ENCODE results near the gene ABLIM1. TPM values are rescaled to one million over a fixed set of nuclear protein-coding genes. Genes with fewer than 3 reads are reported as not detected.

Gene ABLIM1
- total RNA-seq, 4 donors from 2014 or later: 84.7 to 203 (median 150) TPM

DNA sequence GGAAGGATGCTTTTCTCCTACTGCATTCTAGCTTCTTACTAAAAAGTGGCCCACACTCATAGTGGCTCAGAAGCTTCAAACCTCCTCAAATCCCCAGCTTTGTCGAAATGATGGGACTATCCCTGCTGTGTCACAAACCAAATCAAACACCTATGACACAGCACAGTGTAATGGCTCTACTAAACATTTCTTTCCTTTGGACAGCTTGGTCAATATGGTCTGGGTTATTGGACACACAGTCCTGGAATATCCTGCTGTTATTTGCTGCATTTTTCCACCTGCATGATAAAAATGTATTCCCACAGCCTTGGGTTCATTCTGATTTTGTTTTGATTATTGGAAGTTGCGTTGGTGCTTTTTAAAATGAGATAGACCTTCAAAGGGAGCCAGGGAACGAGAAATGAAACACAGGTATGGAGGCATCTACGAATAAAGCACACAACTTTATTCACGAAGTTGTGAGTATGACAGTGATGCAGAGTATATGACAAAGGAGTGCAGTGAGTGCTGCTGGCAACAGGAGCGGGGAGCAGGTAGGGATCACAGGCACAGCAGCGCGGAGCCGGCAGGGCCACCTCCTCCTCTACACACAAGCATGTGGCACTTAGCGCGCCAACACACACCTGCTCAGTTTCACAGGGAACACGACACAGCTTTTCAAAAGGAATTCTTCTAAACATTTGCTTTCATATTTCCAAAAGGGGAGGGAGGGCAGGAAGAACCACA, 227.2 kb downstream of the ABLIM1 start:
- Histone ChIP-seq H3K36me3 (peaks cover 0 to 17% of the 10 kb centered on the region in 2 donors), H3K27me3 (no peaks in the 10 kb centered on the region), H3K4me3 (no peak overlapping the region), H3K27ac (no peak overlapping the region), H3K9me3 (no peaks in the 10 kb centered on the region), H3K4me1 (no peaks in the 10 kb centered on the region)
- no peak for DNase-seq
- TF ChIP-seq POLR2A (IDR thresholded peaks at IDR 0.05): no peak
- TF ChIP-seq, protein P1, sequence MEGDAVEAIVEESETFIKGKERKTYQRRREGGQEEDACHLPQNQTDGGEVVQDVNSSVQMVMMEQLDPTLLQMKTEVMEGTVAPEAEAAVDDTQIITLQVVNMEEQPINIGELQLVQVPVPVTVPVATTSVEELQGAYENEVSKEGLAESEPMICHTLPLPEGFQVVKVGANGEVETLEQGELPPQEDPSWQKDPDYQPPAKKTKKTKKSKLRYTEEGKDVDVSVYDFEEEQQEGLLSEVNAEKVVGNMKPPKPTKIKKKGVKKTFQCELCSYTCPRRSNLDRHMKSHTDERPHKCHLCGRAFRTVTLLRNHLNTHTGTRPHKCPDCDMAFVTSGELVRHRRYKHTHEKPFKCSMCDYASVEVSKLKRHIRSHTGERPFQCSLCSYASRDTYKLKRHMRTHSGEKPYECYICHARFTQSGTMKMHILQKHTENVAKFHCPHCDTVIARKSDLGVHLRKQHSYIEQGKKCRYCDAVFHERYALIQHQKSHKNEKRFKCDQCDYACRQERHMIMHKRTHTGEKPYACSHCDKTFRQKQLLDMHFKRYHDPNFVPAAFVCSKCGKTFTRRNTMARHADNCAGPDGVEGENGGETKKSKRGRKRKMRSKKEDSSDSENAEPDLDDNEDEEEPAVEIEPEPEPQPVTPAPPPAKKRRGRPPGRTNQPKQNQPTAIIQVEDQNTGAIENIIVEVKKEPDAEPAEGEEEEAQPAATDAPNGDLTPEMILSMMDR (IDR thresholded peaks at IDR 0.05 in 4 of 5, conservative IDR thresholded peaks at IDR 0.05 in 1 of 5): no peak
- in situ Hi-C loops (cut with MboI; ENCODE audit: low sequenced_read_pairs in 4 of 4): loop anchor here in 1 of 4 donors (10.0 kb wide), 1 partner anchor 126 kb away; no protein-coding TSS in a partner anchor
- no peak for ATAC-seq
- intact Hi-C loops (cut with DNase I; ENCODE audit: low total_unique reads): no loop called here

DNA sequence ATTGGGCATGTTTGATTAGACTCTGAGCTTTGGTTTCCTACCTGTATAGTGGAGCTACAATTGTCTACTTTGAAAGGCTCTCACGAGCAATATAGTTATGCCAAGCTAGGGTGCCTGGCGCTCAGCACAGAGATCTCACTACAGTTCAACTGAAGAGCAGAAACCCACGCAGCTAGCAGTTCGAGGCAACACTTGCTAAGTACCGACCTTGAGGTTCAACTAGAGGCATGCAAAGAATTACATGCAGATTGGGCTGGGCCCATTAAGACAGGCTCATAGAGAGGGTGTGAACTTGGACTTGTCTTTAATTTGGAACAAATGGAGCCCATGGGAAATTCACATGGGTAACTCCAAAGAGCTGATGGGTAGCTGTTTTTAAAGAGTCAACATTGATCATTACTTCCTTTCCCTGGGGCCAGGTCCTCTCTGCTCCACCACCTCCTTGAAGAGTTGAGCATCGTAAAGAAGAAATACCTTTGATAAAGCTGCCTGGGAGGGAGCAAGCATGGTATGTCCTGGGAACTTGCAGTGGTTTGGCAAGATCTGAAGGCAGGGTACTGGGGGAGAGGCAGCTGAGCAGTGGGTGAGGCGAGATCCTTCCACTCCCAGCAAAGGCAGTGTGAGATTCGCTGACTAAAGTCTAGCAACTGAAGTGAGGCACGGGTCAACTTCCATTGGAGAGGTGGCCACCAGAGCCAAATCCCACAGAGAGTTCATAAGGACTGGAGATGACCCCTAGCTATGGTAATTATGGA, 228.3 kb downstream of the ABLIM1 start:
- Histone ChIP-seq H3K27ac (no peak overlapping the region), H3K4me3 (no peak overlapping the region), H3K36me3 (peaks cover 0 to 6% of the 10 kb centered on the region in 2 donors), H3K27me3 (no peaks in the 10 kb centered on the region), H3K9me3 (no peaks in the 10 kb centered on the region), H3K4me1 (peaks cover 0 to 4% of the 10 kb centered on the region in 2 donors)
- DNase-seq: no peak
- TF ChIP-seq POLR2A (IDR thresholded peaks at IDR 0.05): no peak
- intact Hi-C loops (cut with DNase I; ENCODE audit: low total_unique reads): no loop called here
- ATAC-seq: no peak
- in situ Hi-C loops (cut with MboI; ENCODE audit: low sequenced_read_pairs in 4 of 4): loop anchor here in 1 of 4 donors (10.0 kb wide), 1 partner anchor 125 kb away; no protein-coding TSS in a partner anchor

DNA sequence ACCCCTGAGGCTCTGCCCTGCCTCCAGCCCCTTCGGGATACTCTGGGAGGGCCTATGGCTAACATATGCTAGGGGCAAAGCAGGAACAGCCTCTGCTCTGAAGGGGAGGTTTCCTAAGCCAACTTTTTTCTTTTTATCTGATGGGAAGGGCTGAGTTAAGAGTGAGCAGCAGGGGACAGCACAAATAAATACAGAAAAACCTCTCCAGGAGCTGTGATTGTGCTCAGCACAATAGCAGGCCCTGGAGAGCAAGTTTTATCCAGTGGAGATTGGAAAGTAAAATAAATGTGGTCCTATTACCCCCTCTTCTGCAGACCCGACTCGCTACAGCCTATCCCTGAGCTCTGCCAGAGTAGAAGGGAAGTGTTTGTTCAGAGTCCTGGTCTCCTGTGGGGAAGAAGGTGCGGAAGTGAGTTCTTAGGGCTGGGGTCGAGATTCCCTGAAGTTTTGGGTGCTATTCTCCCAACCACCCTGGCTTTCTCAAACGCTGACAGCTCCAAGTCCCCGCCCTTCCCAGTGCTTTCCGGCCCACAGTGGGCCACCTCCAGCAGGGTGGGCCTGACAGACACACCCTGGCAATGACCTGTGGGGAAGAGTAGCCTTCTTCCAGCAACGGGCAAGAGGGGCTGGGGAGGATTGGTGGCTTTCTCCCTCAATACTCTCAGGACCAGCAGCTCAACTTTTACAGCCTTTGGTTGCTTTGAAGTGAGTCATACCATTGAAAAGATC, 230.8 kb downstream of the ABLIM1 start:
- Histone ChIP-seq H3K4me3 (no peak overlapping the region), H3K27ac (peak overlapping the region; percentile 33 to 72 (median 50)), H3K9me3 (no peaks in the 10 kb centered on the region), H3K36me3 (no peaks in the 10 kb centered on the region), H3K27me3 (no peaks in the 10 kb centered on the region), H3K4me1 (peaks cover 0 to 4% of the 10 kb centered on the region in 2 donors)
- intact Hi-C loops (cut with DNase I; ENCODE audit: low total_unique reads): no loop called here
- ATAC-seq: peak; percentile 31 to 36
- DNase-seq: no peak
- in situ Hi-C loops (cut with MboI; ENCODE audit: low sequenced_read_pairs in 4 of 4): no loop called here
- TF ChIP-seq, protein P1 (IDR thresholded peaks at IDR 0.05 in 4 of 5, conservative IDR thresholded peaks at IDR 0.05 in 1 of 5): no peak
- TF ChIP-seq POLR2A (IDR thresholded peaks at IDR 0.05): no peak

DNA sequence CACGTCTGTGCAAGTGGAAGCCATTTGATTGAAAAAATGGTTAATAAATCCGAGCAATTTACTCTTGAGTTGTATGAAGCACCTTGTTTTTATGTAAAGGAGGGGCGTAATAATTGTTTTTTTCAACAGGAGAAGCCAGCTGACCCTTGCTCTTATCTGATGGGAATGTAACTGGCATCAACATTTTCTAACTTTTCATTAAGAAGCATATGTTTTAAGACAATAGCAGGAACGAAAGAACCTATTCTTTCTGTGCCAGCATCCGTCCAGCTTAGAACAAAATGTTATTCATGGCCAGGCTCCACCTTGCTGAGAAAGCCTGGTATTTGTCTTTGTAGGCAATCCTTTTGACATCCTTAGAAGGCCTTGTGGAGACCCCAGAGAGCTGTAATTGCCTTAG, 231.6 kb downstream of the ABLIM1 start:
- Histone ChIP-seq H3K36me3 (no peaks in the 10 kb centered on the region), H3K9me3 (no peaks in the 10 kb centered on the region), H3K27me3 (no peaks in the 10 kb centered on the region), H3K4me1 (peaks cover 0 to 4% of the 10 kb centered on the region in 2 donors), H3K4me3 (no peak overlapping the region), H3K27ac (peak overlapping the region; percentile 33 to 74 (median 51))
- intact Hi-C loops (cut with DNase I; ENCODE audit: low total_unique reads): no loop called here
- in situ Hi-C loops (cut with MboI; ENCODE audit: low sequenced_read_pairs in 4 of 4): no loop called here
- ATAC-seq: no peak
- TF ChIP-seq, protein P1 (IDR thresholded peaks at IDR 0.05 in 4 of 5, conservative IDR thresholded peaks at IDR 0.05 in 1 of 5): no peak
- no peak for DNase-seq
